Effector memory CD8-positive, alpha-beta T cell (primary cell): ENCODE measurements around the gene KDM6A.
A peak's percentile ranks its signal among the peaks of the same experiment; 100 is the strongest.
"Not testable (repeated sequence)": the region's sequence is repeated elsewhere in the genome, so short reads cannot be mapped to it uniquely, and the experiment has no call there.

Experiments used
- ATAC-seq: fragments of 150-1000 bp; cut with Tn5 transposase; replicated peaks from 2 replicates; pipeline ENCODE4 v1.10.0; 2021; ENCODE audit warnings: mild to moderate bottlenecking, moderate library complexity
- DNase-seq, 3 experiments: peaks; one replicate each; pipeline ENCODE4 v3.0.0; 2021
- H3K27ac Mint-ChIP-seq, 2 donors: one replicate each; pipeline ENCODE4 v1.8.0; 2022; ENCODE audit warnings: mild to moderate bottlenecking in 2 of 2, mixed read lengths in 2 of 2, moderate library complexity in 2 of 2
- H3K27me3 Mint-ChIP-seq, 2 donors: one replicate each; pipeline ENCODE4 v1.8.0; 2022; ENCODE audit warnings: mixed read lengths in 2 of 2
- H3K36me3 Mint-ChIP-seq: one replicate; pipeline ENCODE4 v1.8.0; 2022; ENCODE audit warnings: mild to moderate bottlenecking, moderate library complexity, mixed read lengths; ENCODE audit not compliant: insufficient read depth
- H3K4me1 Mint-ChIP-seq, 2 donors: one replicate each; pipeline ENCODE4 v1.8.0; 2022; ENCODE audit warnings: low read depth in 2 of 2, mixed read lengths in 2 of 2
- H3K4me3 Mint-ChIP-seq, 2 donors: one replicate each; pipeline ENCODE4 v1.8.0; 2022; ENCODE audit warnings: mild to moderate bottlenecking in 2 of 2, mixed read lengths in 2 of 2, moderate library complexity in 2 of 2
- H3K9me3 Mint-ChIP-seq, 2 donors: one replicate each; pipeline ENCODE4 v1.8.0; 2022; ENCODE audit warnings: mixed read lengths in 2 of 2

The KDM6A gene

GRCh38 chrX:44946771-44947170, 73.8 kb downstream of the KDM6A start:
- Mint-ChIP-seq H3K4me1 (peaks cover 14 to 28% of the 10 kb centered on the region in 2 donors), H3K27me3 (no peaks in the 10 kb centered on the region), H3K9me3 (no peaks in the 10 kb centered on the region), H3K27ac (no peak overlapping the region), H3K36me3 (peaks cover 11% of the 10 kb centered on the region), H3K4me3 (no peak overlapping the region)
- DNase-seq (no peak), ATAC-seq (no peak)

DNA sequence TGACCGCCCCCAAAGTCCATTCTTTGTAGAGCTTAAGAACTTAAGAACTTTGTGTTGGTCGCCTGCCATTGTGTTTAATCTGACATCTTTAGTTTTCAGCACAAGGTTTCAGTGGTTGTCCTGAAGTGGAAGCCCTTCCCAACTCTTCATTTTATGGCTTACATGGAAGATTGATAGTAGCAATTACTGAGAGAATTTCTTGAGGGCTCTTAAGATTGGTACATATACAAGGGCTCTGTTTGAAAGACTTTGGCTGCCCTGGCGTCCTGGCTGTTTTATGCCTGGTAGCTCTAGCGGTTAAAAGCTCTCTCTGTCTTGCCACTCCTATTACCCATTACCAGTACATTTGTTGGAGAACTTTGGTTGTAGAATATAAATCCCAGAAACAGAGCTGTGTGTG, 75.0 kb downstream of the KDM6A start:
- no peak for ATAC-seq
- DNase-seq: no peak
- Mint-ChIP-seq H3K36me3 (peaks cover 18% of the 10 kb centered on the region), H3K27me3 (no peaks in the 10 kb centered on the region), H3K27ac (no peak overlapping the region), H3K4me3 (no peak overlapping the region), H3K4me1 (peaks cover 16 to 30% of the 10 kb centered on the region in 2 donors), H3K9me3 (no peaks in the 10 kb centered on the region)

GRCh38 chrX:44948406-44948805, 75.4 kb downstream of the KDM6A start:
- H3K9me3 Mint-ChIP-seq: no peaks in the 10 kb centered on the region

GRCh38 chrX:44949125-44949524, 76.1 kb downstream of the KDM6A start:
- H3K4me1 Mint-ChIP-seq: peaks cover 18 to 35% of the 10 kb centered on the region in 2 donors
- H3K4me3 Mint-ChIP-seq: no peak overlapping the region
- H3K9me3 Mint-ChIP-seq: no peaks in the 10 kb centered on the region
- DNase-seq (no peak), ATAC-seq (no peak)
- H3K27me3 Mint-ChIP-seq: no peaks in the 10 kb centered on the region
- H3K27ac Mint-ChIP-seq: no peak overlapping the region
- H3K36me3 Mint-ChIP-seq: peaks cover 21% of the 10 kb centered on the region

More at GRCh38 chrX:44948406-44948805, 75.4 kb downstream of the KDM6A start:
- DNase-seq: no peak
- H3K27me3 Mint-ChIP-seq: no peaks in the 10 kb centered on the region
- peaks cover 18% of the 10 kb centered on the region for H3K36me3 Mint-ChIP-seq
- H3K4me1 Mint-ChIP-seq: peaks cover 16 to 33% of the 10 kb centered on the region in 2 donors
- no peak overlapping the region for H3K27ac Mint-ChIP-seq
- no peak overlapping the region for H3K4me3 Mint-ChIP-seq
- ATAC-seq: no peak

GRCh38 chrX:44950471-44951366, 77.7 kb downstream of the KDM6A start:
- H3K4me3 Mint-ChIP-seq: peak overlapping the region in 1 of 2 donors; percentile 4
- H3K27me3 Mint-ChIP-seq: not testable (repeated sequence)

DNA sequence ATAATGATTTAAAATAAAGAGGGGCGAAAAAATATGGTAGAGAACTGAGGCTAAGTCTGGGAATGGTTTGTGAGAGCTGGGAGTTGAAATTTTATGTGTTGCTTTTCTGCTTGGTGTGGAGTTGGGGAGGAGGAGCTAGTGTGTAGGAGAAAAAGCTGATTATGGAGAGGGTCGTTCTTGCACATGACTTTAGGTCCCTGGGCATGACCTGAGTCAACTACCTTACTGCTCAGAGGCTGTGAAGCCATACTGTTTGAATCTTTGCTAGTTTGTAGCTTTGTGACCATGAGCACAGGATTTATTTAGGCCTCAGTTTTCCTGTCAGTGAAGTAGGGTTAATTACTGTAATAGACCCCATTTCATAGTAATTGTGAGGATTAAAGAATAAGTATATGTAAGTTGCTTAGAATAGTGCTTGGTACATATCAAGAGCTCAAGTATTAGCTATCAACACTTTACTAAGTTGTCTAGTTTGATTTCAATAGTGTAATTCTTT, 78.6 kb downstream of the KDM6A start:
- H3K4me1 Mint-ChIP-seq: peaks cover 28 to 47% of the 10 kb centered on the region in 2 donors
- no peaks in the 10 kb centered on the region for H3K9me3 Mint-ChIP-seq
- H3K27ac Mint-ChIP-seq: peak overlapping the region in 1 of 2 donors; percentile 16

More at GRCh38 chrX:44950471-44951366, 77.7 kb downstream of the KDM6A start:
- not testable (repeated sequence) for DNase-seq, H3K9me3 Mint-ChIP-seq, ATAC-seq
- Mint-ChIP-seq H3K4me1 (peaks cover 28 to 47% of the 10 kb centered on the region in 2 donors), H3K36me3 (peaks cover 21% of the 10 kb centered on the region), H3K27ac (peak overlapping the region in 1 of 2 donors; percentile 80)

GRCh38 chrX:44952329-44953027, 79.5 kb downstream of the KDM6A start:
- ATAC-seq (no peak), DNase-seq (no peak)
- Mint-ChIP-seq H3K4me3 (no peak overlapping the region), H3K27ac (no peak overlapping the region), H3K36me3 (peaks cover 15% of the 10 kb centered on the region), H3K4me1 (peaks cover 28 to 47% of the 10 kb centered on the region in 2 donors), H3K27me3 (no peaks in the 10 kb centered on the region), H3K9me3 (no peaks in the 10 kb centered on the region)

More for the DNA sequence above, 78.6 kb downstream of the KDM6A start:
- H3K4me3 Mint-ChIP-seq: peak overlapping the region; percentile 2 to 39
- no peak for ATAC-seq
- H3K27me3 Mint-ChIP-seq: no peaks in the 10 kb centered on the region
- H3K36me3 Mint-ChIP-seq: peaks cover 15% of the 10 kb centered on the region
- no peak for DNase-seq

GRCh38 chrX:44953734-44954502, 80.9 kb downstream of the KDM6A start:
- H3K27ac Mint-ChIP-seq: no peak overlapping the region
- no peaks in the 10 kb centered on the region for H3K9me3 Mint-ChIP-seq
- peaks cover 15% of the 10 kb centered on the region for H3K36me3 Mint-ChIP-seq
- DNase-seq (no peak), ATAC-seq (no peak)
- H3K4me3 Mint-ChIP-seq: peak overlapping the region in 1 of 2 donors; percentile 2
- peaks cover 23 to 39% of the 10 kb centered on the region in 2 donors for H3K4me1 Mint-ChIP-seq
- no peaks in the 10 kb centered on the region for H3K27me3 Mint-ChIP-seq

DNA sequence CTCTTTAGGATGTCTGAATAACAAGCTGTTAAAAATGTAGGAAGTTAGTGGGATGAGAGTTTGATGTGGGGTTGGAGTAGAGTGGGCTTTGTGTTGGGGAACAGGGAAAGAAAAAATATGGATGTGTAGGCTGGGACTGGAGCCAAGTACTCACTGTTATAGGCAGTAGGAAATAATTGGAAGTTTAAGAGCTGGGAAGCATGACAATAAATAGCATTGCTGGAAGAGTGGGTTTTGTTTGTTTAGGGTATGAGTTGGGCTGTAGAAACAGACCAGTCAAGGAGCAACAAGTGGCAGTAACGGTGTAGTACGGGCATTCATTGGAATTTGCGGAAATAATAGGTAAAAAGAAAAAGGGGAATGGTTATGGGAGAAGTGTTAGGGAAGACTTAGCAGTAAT, 81.6 kb downstream of the KDM6A start:
- H3K36me3 Mint-ChIP-seq: peaks cover 15% of the 10 kb centered on the region
- DNase-seq: no peak
- H3K4me3 Mint-ChIP-seq: peak overlapping the region in 1 of 2 donors; percentile 2
- no peak overlapping the region for H3K27ac Mint-ChIP-seq
- no peaks in the 10 kb centered on the region for H3K27me3 Mint-ChIP-seq
- ATAC-seq: no peak
- H3K9me3 Mint-ChIP-seq: no peaks in the 10 kb centered on the region
- H3K4me1 Mint-ChIP-seq: peaks cover 23 to 42% of the 10 kb centered on the region in 2 donors

- Mint-ChIP-seq H3K36me3 (peaks cover 11% of the 10 kb centered on the region), H3K9me3 (no peaks in the 10 kb centered on the region), H3K4me1 (peaks cover 24 to 46% of the 10 kb centered on the region in 2 donors), H3K27ac (no peak overlapping the region), H3K4me3 (no peak overlapping the region), H3K27me3 (no peaks in the 10 kb centered on the region)
- ATAC-seq (no peak), DNase-seq (no peak)
These were observed 84.9 kb downstream of the KDM6A start for GRCh38 chrX:44957848-44958247.

DNA sequence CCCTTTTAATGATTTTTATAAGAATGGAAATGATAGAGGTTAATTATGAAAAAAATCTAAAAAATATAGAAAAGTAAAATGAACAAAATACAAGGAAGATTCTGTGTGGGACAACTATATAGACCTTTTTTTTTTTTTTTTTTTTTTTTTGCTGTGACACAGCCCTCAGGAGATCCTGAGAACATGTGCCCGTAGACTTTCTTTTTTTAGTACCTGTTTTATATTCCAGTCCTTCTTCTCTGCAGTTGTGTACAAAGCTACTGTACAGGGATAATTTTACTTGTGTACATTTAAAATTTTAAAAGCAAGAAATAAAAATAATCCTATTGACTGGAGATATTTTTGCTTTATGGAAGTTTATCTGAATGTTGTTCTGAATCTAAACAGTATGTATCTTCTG, 85.5 kb downstream of the KDM6A start:
- ATAC-seq (no peak), DNase-seq (no peak)
- Mint-ChIP-seq H3K9me3 (no peaks in the 10 kb centered on the region), H3K27ac (no peak overlapping the region), H3K36me3 (peaks cover 16% of the 10 kb centered on the region), H3K4me1 (peaks cover 27 to 45% of the 10 kb centered on the region in 2 donors), H3K27me3 (no peaks in the 10 kb centered on the region), H3K4me3 (no peak overlapping the region)

GRCh38 chrX:44961817-44962607, 89.0 kb downstream of the KDM6A start:
- Mint-ChIP-seq H3K9me3 (no peaks in the 10 kb centered on the region), H3K4me1 (peaks cover 30 to 45% of the 10 kb centered on the region in 2 donors), H3K36me3 (peaks cover 25% of the 10 kb centered on the region), H3K27ac (no peak overlapping the region), H3K4me3 (peak overlapping the region; percentile 5 to 38), H3K27me3 (no peaks in the 10 kb centered on the region)
- ATAC-seq (peak; percentile 41), DNase-seq (no peak)
